HG02678 (cell line): Measurements from ENCODE around the gene RPS2.
"Not testable (repeated sequence)": the region's sequence is repeated elsewhere in the genome, so short reads cannot be mapped to it uniquely, and the experiment has no call there.

Experiments
- ATAC-seq: cut with Tn5 transposase; IDR thresholded peaks from one replicate; pipeline ENCODE4 v1.9.1; 2021; ENCODE audit warnings: mild to moderate bottlenecking, moderate library complexity; ENCODE audit not compliant: unreplicated experiment

Gene RPS2

DNA sequence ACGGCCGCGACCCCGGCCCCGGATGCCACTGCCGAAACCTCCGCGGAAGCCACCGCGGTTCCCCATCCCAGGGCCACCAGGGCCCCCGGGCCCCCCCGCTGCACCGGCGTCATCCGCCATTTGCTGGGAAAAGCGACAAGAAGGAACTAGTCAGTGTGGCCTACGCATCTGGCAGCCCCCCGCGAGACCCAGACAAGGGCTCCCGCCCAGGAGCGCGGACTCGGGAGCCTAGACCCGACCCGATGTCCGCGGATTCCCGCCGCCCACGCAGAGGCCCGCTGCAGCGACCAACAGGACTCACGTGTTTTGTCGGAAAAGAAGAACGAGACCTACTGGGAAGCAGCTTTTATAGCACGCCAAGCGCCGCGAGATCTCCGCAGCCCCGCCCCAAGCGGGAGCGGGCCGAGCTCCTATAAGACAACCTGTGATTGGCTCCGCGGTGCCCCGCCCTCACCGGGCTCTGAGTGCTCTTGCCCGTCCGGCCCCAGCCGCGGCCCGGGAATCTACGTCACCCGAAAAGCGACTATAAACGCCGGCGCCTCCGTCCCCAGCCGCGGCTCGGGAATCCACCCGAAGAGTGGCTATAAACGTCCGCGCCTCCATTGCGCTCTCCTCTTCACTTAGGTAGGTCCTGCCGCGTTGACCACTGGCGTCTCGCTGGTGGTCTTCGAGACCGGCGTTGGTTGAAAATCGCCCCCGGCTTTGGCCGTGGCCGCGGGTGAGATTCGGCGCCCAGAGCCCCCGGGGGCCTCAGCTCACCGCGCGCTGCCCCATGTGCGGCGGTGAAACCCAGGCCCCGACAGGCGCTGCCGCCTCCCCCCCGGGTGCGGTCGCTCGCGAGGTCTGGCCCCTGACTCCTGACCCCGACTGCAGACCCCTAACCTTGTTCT, at the start of gene RPS2:
Gene RPS2 (minus strand): TSS at position 321 of the 890 bp plus-strand sequence. CDS start 201 bp downstream, at position 120.
- ATAC-seq: peak; percentile 89

GRCh38 chr16:2013527-2013926, 48.9 kb upstream of the RPS2 start:
- ATAC-seq: no peak

GRCh38 chr16:2011726-2012125, 47.1 kb upstream of the RPS2 start:
- ATAC-seq: not testable (repeated sequence)

- ATAC-seq: peak; percentile 88
Observed at GRCh38 chr16:2009791-2010510, 45.3 kb upstream of the RPS2 start, which contains the start of gene ZNF598. Gene ZNF598 (minus strand): TSS chr16:2009821.

- peak; percentile 28 for ATAC-seq
Observed at GRCh38 chr16:2009164-2009711, 44.6 kb upstream of the RPS2 start.

DNA sequence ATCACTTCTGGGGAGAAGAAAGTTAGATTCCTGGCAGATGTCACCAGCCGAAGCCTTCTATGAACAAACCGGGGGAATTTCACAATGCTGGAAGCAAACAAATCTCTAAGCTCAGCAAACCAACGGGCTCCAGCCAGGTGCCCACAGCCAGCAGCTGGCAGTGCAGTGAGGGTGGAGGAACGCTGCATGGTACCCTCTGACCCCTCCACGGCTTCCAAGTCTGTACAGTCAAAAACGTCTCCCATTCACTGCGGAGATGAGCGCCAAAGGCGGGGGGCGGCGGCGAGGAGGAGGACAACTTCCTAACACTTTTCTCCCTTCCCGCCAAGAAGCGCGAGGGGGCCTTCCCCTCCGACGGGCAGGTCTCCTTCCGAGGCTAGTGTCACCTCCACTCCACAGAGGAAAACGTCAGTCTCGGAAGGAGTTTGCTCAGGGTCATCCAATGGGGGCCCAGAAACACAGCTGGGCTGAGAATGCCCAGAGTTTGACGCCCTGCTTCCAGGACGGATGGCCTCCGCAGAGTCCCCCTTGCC, 44.1 kb upstream of the RPS2 start:
- no peak for ATAC-seq

DNA sequence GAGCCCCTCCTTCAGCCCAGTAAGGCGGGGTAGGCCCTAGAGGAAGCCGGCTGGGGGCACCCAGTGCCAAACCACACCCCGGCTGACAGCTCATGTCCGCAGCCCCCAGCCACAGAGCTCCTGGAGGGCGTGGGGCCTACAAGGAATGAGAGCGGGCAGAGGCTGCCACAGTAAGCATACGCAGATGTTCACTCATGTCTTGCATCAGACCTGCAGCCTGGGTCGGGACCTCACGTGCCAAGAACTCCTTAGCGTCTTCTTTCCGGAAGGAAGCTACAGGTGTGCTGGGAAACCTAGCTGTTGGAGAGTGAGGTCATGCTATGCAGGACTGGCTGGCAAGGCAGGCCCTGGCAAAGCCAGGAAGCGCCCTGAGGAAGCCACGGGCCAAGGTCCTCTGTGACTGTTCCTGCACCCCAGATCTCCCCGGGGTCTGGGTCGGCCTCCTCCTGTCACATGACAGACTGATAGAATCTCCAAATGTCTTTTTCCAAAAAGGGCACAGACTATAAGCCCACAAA, 43.4 kb upstream of the RPS2 start:
- no peak for ATAC-seq

GRCh38 chr16:2007081-2007836, 42.6 kb upstream of the RPS2 start:
- no peak for ATAC-seq

GRCh38 chr16:2006317-2006716, 41.7 kb upstream of the RPS2 start:
- no peak for ATAC-seq

- ATAC-seq: no peak
Observed at GRCh38 chr16:2005646-2006045, 41.0 kb upstream of the RPS2 start.

DNA sequence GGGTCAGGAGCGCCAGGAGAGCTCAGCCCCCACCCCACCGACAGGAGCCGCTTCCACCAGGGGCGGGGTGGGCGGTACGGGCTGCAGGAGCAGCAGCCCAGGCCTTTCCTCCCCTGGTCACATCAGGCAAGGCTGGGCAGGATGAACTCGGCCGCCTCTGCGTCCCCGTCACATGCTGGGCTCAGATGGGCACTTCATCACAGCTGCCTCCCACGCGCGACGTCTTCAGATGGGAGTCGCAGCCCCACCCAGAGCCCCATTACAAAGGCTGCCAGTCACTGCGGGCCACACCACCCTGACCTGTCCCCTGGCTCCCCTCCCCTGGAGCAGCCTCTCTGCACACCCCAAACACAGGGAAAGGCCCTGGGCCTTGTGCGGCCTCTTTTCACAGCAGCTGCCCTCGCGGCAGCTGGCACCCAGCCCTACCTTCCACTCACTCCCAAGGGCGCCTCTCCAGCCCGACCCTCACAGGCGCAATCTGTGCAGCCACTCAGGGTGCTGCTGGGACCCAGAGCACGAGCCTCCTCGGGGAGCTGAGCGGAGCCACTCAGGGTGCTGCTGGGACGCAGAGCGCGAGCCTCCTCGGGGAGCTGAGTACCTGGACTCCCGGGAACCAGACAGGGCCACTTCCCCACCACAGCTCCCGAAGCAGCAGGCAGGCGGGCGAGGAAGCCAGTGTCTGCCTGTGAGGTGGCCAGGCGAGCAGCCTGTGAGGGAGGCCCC, 40.3 kb upstream of the RPS2 start:
- ATAC-seq: no peak

DNA sequence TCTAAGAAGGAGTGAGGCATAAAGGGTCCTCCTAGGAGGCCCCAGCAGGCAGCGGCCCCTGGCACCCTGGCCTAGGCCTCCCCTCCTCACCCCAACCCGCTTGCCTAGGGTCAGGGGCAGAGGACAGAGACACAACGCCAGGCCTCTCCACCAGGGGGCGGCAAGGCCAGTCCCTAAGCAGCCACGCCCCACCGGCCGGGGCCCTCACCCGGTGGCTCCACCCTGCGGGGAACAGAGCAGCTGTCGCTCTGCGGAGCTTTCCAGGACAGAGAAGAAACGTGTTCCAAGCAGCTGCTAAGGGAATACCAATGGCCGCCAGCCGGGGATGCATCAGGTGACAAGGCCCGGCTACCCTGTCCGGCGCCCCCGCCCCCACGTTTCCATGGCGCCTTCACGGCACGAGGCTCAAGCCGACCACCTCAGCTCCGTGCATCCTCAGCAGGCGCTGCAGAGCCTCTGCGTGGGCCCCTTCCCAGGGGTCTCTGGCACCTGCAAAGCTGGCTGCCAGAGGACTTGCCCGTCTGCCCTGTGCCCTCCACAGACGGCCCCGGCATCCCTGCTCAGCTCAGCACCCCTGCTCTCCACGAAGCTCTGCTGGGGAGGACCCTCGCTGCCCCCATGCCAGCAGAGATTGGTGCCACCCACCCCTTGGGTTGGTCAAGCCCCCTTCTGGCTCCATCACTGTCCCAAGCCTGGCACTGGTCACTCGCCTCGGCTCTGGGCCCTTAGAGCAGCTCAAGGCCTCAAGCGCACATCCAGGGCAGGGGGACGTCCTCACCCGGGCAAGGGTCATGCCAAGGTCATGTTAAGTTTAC, 39.4 kb upstream of the RPS2 start:
- ATAC-seq: peak; percentile 67

GRCh38 chr16:2003231-2003826, 38.7 kb upstream of the RPS2 start:
- ATAC-seq: no peak

DNA sequence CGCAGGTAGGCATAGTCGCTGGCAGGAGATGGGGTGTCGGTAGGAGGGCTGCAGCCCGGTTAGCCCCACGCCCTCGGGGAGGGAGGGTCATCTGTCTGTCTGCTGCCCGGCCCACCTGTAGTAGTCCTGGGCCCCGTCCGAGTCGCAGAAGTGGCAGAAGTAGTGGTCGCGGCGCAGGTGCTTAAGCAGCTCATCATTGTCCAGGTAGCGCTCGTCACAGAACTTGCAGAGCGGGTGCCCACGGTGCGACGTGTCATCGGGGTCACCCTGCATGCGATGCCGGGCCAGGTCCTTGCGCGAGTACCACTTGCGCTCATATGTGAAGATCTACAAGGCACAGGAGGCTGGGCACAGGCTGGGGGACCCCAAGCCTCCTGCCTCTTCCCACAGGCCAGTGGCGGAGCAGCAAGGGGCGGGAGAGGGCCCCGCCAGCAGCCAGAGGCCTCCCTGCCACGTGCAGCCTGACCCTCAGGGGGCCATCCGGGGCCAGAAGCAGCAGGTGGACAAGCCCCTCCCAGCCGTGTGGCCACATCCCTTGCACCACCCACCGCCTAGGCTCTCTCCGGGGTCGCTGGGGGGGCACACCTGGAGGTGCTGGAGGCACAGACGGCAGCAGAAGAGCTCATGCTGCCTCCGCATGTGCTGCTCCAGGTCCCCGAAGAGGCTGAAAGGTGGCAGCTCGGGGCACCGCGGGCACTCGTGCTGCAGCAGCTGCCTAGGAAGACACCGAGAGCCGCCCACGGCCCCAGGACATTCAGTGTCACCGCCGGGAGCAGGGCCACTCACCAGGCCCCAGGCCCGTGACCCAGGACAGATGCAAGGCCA, 38.0 kb upstream of the RPS2 start:
- ATAC-seq: no peak

- no peak for ATAC-seq
Observed at GRCh38 chr16:2001456-2002355, 37.1 kb upstream of the RPS2 start.

DNA sequence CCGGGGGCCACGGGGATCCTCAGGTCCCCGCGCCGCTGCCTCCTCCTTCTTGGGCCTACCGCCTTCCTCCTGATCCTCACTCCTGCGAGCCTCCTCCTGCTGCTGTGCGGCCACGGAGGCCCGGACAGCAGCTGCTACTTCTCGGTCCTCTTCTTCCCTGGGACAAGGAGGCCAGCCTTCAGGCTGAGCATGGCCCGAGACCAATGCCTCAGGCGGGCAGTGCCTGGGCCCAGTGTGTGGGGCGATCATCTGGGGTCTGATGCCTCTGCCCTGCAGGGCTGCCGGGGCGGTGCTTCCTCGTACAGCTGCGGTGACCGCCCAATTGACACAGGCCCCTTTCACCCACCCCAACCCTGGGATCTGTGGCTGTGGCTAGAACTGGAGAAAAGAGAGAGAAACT, 36.4 kb upstream of the RPS2 start:
- ATAC-seq: no peak
